K562 (cell line): ENCODE results near the gene TBX3. TPM values are rescaled to one million over a fixed set of nuclear protein-coding genes. Genes with fewer than 3 reads are reported as not detected.

ENCODE experiments used
- ATAC-seq: fragments of 200-7000 bp; cut with Tn5 transposase; 3 replicates; pipeline ENCODE4 v1.9.1; 2020; ENCODE audit warnings: moderate library complexity
- BruUV-seq: library from RNA; stranded (reverse); fragments of 400-500 nt; replicated peaks from 2 replicates; lab custom pipeline; 2021; lab: Mats Ljungman, UMichigan
- CTCF ChIA-PET: fragments of 300-600 bp; formaldehyde crosslinking; extraction: SDS; loops from one replicate; lab custom pipeline; 2021; ENCODE audit warnings: low intra/inter-chr PET ratio; lab: Yijun Ruan, JAX
- POLR2A ChIA-PET: fragments of 300-600, 350-650 bp; sonication (Branson Sonifier 250); formaldehyde crosslinking; extraction: SDS; loops from one replicate; lab custom pipeline; 2021; ENCODE audit warnings: antibody characterized with exemption, inconsistent platforms; lab: Yijun Ruan, JAX
- DNase-seq, 4 experiments: peaks; one replicate each; pipeline versions ENCODE4 v3.0.0 to v3.0.0-alpha.2; 2011 to 2018; ENCODE audit warnings: low spot score in 3 of 4, mixed read lengths in 3 of 4; ENCODE audit errors: extremely low read depth in 1 of 4
- FAIRE-seq: peaks from 2 replicates; lab custom pipeline; 2011; peaks lifted over from hg19 to GRCh38; lab: Jason Lieb, UNC
- H2AFZ ChIP-seq: 2 replicates; pipeline ENCODE4 v1.6.0; 2011; ENCODE audit warnings: low read depth, low read length, control low read depth, inconsistent platforms
- H3K27ac ChIP-seq: fragments of 200-600 bp; 3 replicates; pipeline ENCODE4 v1.8.0; 2011; ENCODE audit warnings: low read depth, mild to moderate bottlenecking, control low read depth, inconsistent platforms, low read length, moderate library complexity, mixed read lengths; ENCODE audit errors: extremely low read depth
- H3K27me3 ChIP-seq, 2 experiments: fragments of 300-600 bp in 1 of 2; 2 replicates in 1 of 2; 3 replicates in 1 of 2; pipeline versions ENCODE4 v1.6.0 to v1.8.0; 2011; ENCODE audit warnings: inconsistent platforms in 2 of 2, low read length in 2 of 2, mild to moderate bottlenecking in 1 of 2, mixed read lengths in 1 of 2, moderate library complexity in 1 of 2; ENCODE audit not compliant: control insufficient read depth in 2 of 2, insufficient read depth in 2 of 2
- H3K36me3 ChIP-seq: fragments of 300-600 bp; 3 replicates; pipeline ENCODE4 v1.8.0; 2011; ENCODE audit warnings: mild to moderate bottlenecking, low read length, inconsistent platforms; ENCODE audit not compliant: control insufficient read depth, insufficient read depth
- H3K4me1 ChIP-seq, 2 experiments: fragments of 200-600 bp in 1 of 2; replicated peaks in 1 of 2; 2 replicates in 1 of 2; 3 replicates in 1 of 2; pipeline versions ENCODE4 v1.5.1 to v1.8.0; 2011; ENCODE audit warnings: inconsistent platforms in 2 of 2, low read length in 2 of 2, mild to moderate bottlenecking in 1 of 2, mixed read lengths in 1 of 2, moderate library complexity in 1 of 2; ENCODE audit not compliant: control insufficient read depth in 2 of 2, insufficient read depth in 2 of 2
- H3K4me2 ChIP-seq: 2 replicates; pipeline ENCODE4 v1.6.1; 2011; ENCODE audit warnings: low read length, control low read depth, inconsistent platforms, mixed read lengths; ENCODE audit not compliant: insufficient read depth
- H3K4me3 ChIP-seq: fragments of 200-600 bp; sonication (generic), shearing (Covaris generic); 2 replicates; pipeline ENCODE4 v1.5.1; 2016; ENCODE audit warnings: control low read depth, inconsistent platforms
- H3K79me2 ChIP-seq: fragments of 200-600 bp; 3 replicates; pipeline ENCODE4 v1.8.0; 2011; ENCODE audit warnings: low read length, inconsistent platforms; ENCODE audit not compliant: control insufficient read depth, insufficient read depth
- H3K9ac ChIP-seq, 2 experiments: 2 replicates each; pipeline versions ENCODE4 v1.6.0 to v1.6.1; 2011; ENCODE audit warnings: low read depth in 2 of 2, low read length in 2 of 2, control low read depth in 1 of 2, inconsistent platforms in 1 of 2, mild to moderate bottlenecking in 1 of 2, mixed read lengths in 1 of 2; ENCODE audit not compliant: insufficient read depth in 1 of 2
- H3K9me1 ChIP-seq: one replicate; pipeline ENCODE4 v1.6.0; 2011; ENCODE audit warnings: inconsistent platforms, mild to moderate bottlenecking, low read length, moderate library complexity; ENCODE audit not compliant: control insufficient read depth, insufficient read depth
- H3K9me3 ChIP-seq: replicated peaks from 2 replicates; pipeline ENCODE4 v1.5.1; 2011; ENCODE audit warnings: low read depth, low read length, inconsistent platforms; ENCODE audit not compliant: control insufficient read depth, insufficient read depth
- H4K20me1 ChIP-seq: replicated peaks from 2 replicates; pipeline ENCODE4 v1.6.1; 2011; ENCODE audit warnings: low read length, inconsistent platforms, mixed read lengths; ENCODE audit not compliant: control insufficient read depth, insufficient read depth
- ELF4 ChIP-seq: fragments of 450-650 bp; formaldehyde crosslinking; IDR thresholded peaks from 2 replicates; pipeline ENCODE4 v1.4.0; 2022; ENCODE audit warnings: missing genetic modification characterization
- ESRRA ChIP-seq: fragments of 450-650 bp; IDR thresholded peaks from 2 replicates; pipeline ENCODE4 v1.6.1; 2014; ENCODE audit warnings: low read depth, mild to moderate bottlenecking, moderate library complexity, borderline replicate concordance
- HCFC1 ChIP-seq: IDR thresholded peaks from 2 replicates; pipeline ENCODE4 v1.6.1; 2012; ENCODE audit warnings: low read depth, low read length, improper control_type of control experiment
- HOXB6 ChIP-seq: fragments of 250-450 bp; sonication (Bioruptor Pico); IDR thresholded peaks from 2 replicates; pipeline ENCODE4 v1.5.1; 2022; ENCODE audit warnings: mild to moderate bottlenecking, borderline replicate concordance
- MCM3 ChIP-seq: fragments of 450-650 bp; IDR thresholded peaks from 2 replicates; pipeline ENCODE4 v1.6.1; 2016
- NBN ChIP-seq: fragments of 450-650 bp; IDR thresholded peaks from 2 replicates; pipeline ENCODE4 v1.6.1; 2016; ENCODE audit warnings: low read depth, mild to moderate bottlenecking
- NCOA2 ChIP-seq, 2 experiments: fragments of 450-650 bp; IDR thresholded peaks; 2 replicates each; pipeline ENCODE4 v1.6.1; 2018; ENCODE audit warnings: mild to moderate bottlenecking in 2 of 2, moderate library complexity in 1 of 2; ENCODE audit not compliant: partially characterized antibody in 2 of 2
- THAP12 ChIP-seq: fragments of 250-450 bp; sonication (Bioruptor Pico); IDR thresholded peaks from 2 replicates; pipeline ENCODE4 v1.9.0; 2021; ENCODE audit warnings: mild to moderate bottlenecking, inconsistent platforms
- TRIM28 ChIP-seq: fragments of 450-650 bp; IDR thresholded peaks from 2 replicates; pipeline ENCODE4 v1.6.1; 2017
- ZNF583 ChIP-seq: fragments of 250-450 bp; sonication (Bioruptor Pico); IDR thresholded peaks from 2 replicates; pipeline ENCODE4 v1.4.0; 2020
- ZNF609 ChIP-seq: sonication (generic); formaldehyde crosslinking; IDR thresholded peaks from 2 replicates; pipeline ENCODE4 v1.8.1; 2023; ENCODE audit warnings: missing genetic modification reagents, mild to moderate bottlenecking, borderline replicate concordance
- WGBS: fragments of 100-300 bp; shearing (Covaris generic); methylation state at CpG from one replicate; pipeline ENCODE4 v1.1.6; 2016; ENCODE audit warnings: low coverage, mixed read lengths; ENCODE audit not compliant: insufficient coverage; ENCODE audit errors: missing lambda C conversion rate; 5-methylcytosine and 5-hydroxymethylcytosine counted together
- in situ Hi-C: fragments of 300-500 bp; cut with MboI; formaldehyde crosslinking; loops from 4 replicates; pipeline ENCODE4 v1.15.0; 2018; ENCODE audit warnings: inconsistent platforms, mixed read lengths
- intact Hi-C: fragments of 100-400 bp; cut with micrococcal nuclease; formaldehyde crosslinking; loops from 2 replicates; pipeline ENCODE4 v1.14.2; 2022
- polyA plus RNA-seq, 8 experiments: library from polyadenylated mRNA; depleted of rRNA in 4 of 8; stranded (reverse) in 5 of 8; unstranded in 3 of 8; fragments of >200 nt; fragmentation: Nextera tagmentation in 2 of 8; fragmentation: Illumina TruSeq in 1 of 8; extraction: Ambion mirVana in 2 of 8; extraction: Trizol in 1 of 8; gene quantifications; 2 replicates each; pipeline versions ENCODE4 v1.2.1 to v1.2.3, GENCODE V29; 2011 to 2014; ENCODE audit warnings: inconsistent platforms in 1 of 8, missing spikeins in 1 of 8
- total RNA-seq, 7 experiments: library from RNA; depleted of rRNA in 6 of 7; stranded (reverse); fragments of >200 nt in 6 of 7; fragmentation: Illumina TruSeq in 2 of 7; extraction: Trizol in 2 of 7; gene quantifications; 2 replicates each; pipeline versions ENCODE4 v1.2.1 to v1.2.3, GENCODE V29; 2011 to 2021; ENCODE audit warnings: low replicate concordance in 1 of 7

TBX3 gene
- total and polyA plus RNA-seq, 9 of the 15 experiments (the other 6 are each of a cell fraction or from before 2014, with no cell fraction given): 0.03 to 0.60 (median 0.19) TPM

- H3K27ac ChIP-seq: no peak overlapping the region
- H3K4me3 ChIP-seq: no peak overlapping the region
- POLR2A ChIA-PET: interaction anchor here (0.7 to 1.5 kb wide), 2 partner anchors 37 to 347 kb away, joined by 3 read pairs; no protein-coding TSS in a partner anchor
- H3K9ac ChIP-seq: no peak overlapping the region
- FAIRE-seq: no peak
- H4K20me1 ChIP-seq: no peaks in the 10 kb centered on the region
- BruUV-seq: no TSS peak
- CTCF ChIA-PET: no interaction called here
- TF ChIP-seq HOXB6 (no peak), ZNF583 (CRISPR knock-in tag) (no peak), ZNF609 (CRISPR knock-in tag) (no peak), MCM3 (no peak), TRIM28 (no peak), ESRRA (no peak), ELF4 (CRISPR knock-in tag) (no peak), HCFC1 (no peak), THAP12 (CRISPR knock-in tag) (no peak), NCOA2 (IDR thresholded peaks at IDR 0.05; ENCODE audit: partially characterized antibody in 2 of 2) (no peak), NBN (no peak)
- TF ChIP-seq, all 486 proteins: peak for 0
- peaks cover 32 to 74% of the 10 kb centered on the region in 2 experiments; a peak in 4 of 5 replicates for H3K27me3 ChIP-seq
- ATAC-seq (no peak), DNase-seq (no peak)
- no peak overlapping the region for H3K4me2 ChIP-seq
- H3K9me3 ChIP-seq: no peaks in the 10 kb centered on the region
- in situ Hi-C loops (no loop called here), intact Hi-C loops (no loop called here)
- H3K9me1 ChIP-seq: no peaks in the 10 kb centered on the region
- peaks cover 0 to 19% of the 10 kb centered on the region in 2 experiments; a peak in 3 of 5 replicates for H3K4me1 ChIP-seq
- H2AFZ ChIP-seq: no peak overlapping the region
- 22% methylated on average over 34 of the region's 41 CpGs for WGBS
- H3K79me2 ChIP-seq: no peaks in the 10 kb centered on the region
- H3K36me3 ChIP-seq: no peaks in the 10 kb centered on the region
Observed at GRCh38 chr12:114686773-114687500, 3.0 kb upstream of the TBX3 start.
